PC-9 (cell line): ENCODE measurements around the gene ZFYVE9. TPM values are rescaled to one million over a fixed set of nuclear protein-coding genes. Genes with fewer than 3 reads are reported as not detected.

Experiments
- BruUV-seq: library from RNA; stranded (reverse); fragments of 400-500 nt; replicated peaks from 2 replicates; lab custom pipeline; 2021; lab: Mats Ljungman, UMichigan
- CTCF ChIA-PET: fragments of 300-600 bp; sonication (Branson Sonifier 250); formaldehyde crosslinking; loops from one replicate; lab custom pipeline; 2022; ENCODE audit warnings: antibody characterized with exemption; lab: Charles Lee
- POLR2A ChIA-PET: fragments of 300-600 bp; sonication (Branson Sonifier 250); formaldehyde crosslinking; loops from one replicate; lab custom pipeline; 2022; ENCODE audit warnings: antibody characterized with exemption; ENCODE audit not compliant: unreplicated experiment; lab: Charles Lee
- DNase-seq, 2 experiments: peaks; one replicate each; pipeline versions ENCODE4 v3.0.0 to v3.0.0-alpha.2; 2015 to 2022; ENCODE audit warnings: mixed read lengths in 1 of 2
- H2AFZ ChIP-seq: fragments of 200-600 bp; sonication (generic); 2 replicates; pipeline ENCODE4 v1.8.1; 2017; ENCODE audit warnings: antibody characterized with exemption
- H3F3A ChIP-seq: fragments of 200-600 bp; sonication (generic); 2 replicates; pipeline ENCODE4 v1.8.1; 2017; ENCODE audit warnings: antibody characterized with exemption, mild to moderate bottlenecking, low read depth; ENCODE audit not compliant: insufficient read depth
- H3K27ac ChIP-seq: fragments of 200-600 bp; sonication (generic); 2 replicates; pipeline ENCODE4 v1.6.1; 2016; ENCODE audit warnings: mixed run types
- H3K27me3 ChIP-seq: fragments of 200-600 bp; sonication (generic); 2 replicates; pipeline ENCODE4 v1.6.1; 2016; ENCODE audit warnings: low read depth, mixed run types; ENCODE audit not compliant: insufficient read depth
- H3K36me3 ChIP-seq: fragments of 200-600 bp; sonication (generic); 2 replicates; pipeline ENCODE4 v1.6.1; 2016; ENCODE audit warnings: low read depth, mixed run types
- H3K4me1 ChIP-seq: fragments of 200-600 bp; sonication (generic); replicated peaks from 2 replicates; pipeline ENCODE4 v1.6.1; 2016; ENCODE audit warnings: mixed run types; ENCODE audit not compliant: insufficient read depth
- H3K4me2 ChIP-seq: fragments of 200-600 bp; sonication (generic); 2 replicates; pipeline ENCODE4 v1.6.1; 2017; ENCODE audit warnings: mixed run types
- H3K4me3 ChIP-seq: fragments of 200-600 bp; sonication (generic); 2 replicates; pipeline ENCODE4 v1.6.1; 2016; ENCODE audit warnings: mixed run types
- H3K79me2 ChIP-seq: fragments of 200-600 bp; sonication (generic); 2 replicates; pipeline ENCODE4 v1.6.1; 2017; ENCODE audit warnings: low read depth, mixed run types
- H3K9me2 ChIP-seq: fragments of 200-600 bp; sonication (generic); 2 replicates; pipeline ENCODE4 v1.8.1; 2017; ENCODE audit warnings: mild to moderate bottlenecking; ENCODE audit not compliant: insufficient read depth
- H3K9me3 ChIP-seq: fragments of 200-600 bp; sonication (generic); 2 replicates; pipeline ENCODE4 v1.8.1; 2016; ENCODE audit warnings: low read depth; ENCODE audit not compliant: insufficient read depth
- H4K20me1 ChIP-seq: fragments of 200-600 bp; sonication (generic); 2 replicates; pipeline ENCODE4 v1.8.1; 2017; ENCODE audit not compliant: insufficient read depth
- EZH2 ChIP-seq: fragments of 200-600 bp; sonication (generic); IDR thresholded peaks from 2 replicates; pipeline ENCODE4 v1.8.0; 2017; ENCODE audit warnings: antibody characterized with exemption, low read depth
- intact Hi-C: fragments of 100-400 bp; cut with micrococcal nuclease; formaldehyde crosslinking; loops from one replicate; pipeline ENCODE4 v1.10.0; 2022; ENCODE audit not compliant: unreplicated experiment
- total RNA-seq: library from RNA; stranded (reverse); gene quantifications from 2 replicates; pipeline ENCODE4 v1.2.3, GENCODE V29; 2021
- TF ChIP-seq, protein P1 (sequence below): fragments of 200-600 bp; sonication (generic); conservative IDR thresholded peaks from 2 replicates; pipeline ENCODE4 v1.6.1; 2017; ENCODE audit warnings: mixed run types, antibody characterized with exemption, mild to moderate bottlenecking, moderate library complexity

The ZFYVE9 gene
- total RNA-seq, 1 experiment from 2014 or later: 20.7 TPM

DNA sequence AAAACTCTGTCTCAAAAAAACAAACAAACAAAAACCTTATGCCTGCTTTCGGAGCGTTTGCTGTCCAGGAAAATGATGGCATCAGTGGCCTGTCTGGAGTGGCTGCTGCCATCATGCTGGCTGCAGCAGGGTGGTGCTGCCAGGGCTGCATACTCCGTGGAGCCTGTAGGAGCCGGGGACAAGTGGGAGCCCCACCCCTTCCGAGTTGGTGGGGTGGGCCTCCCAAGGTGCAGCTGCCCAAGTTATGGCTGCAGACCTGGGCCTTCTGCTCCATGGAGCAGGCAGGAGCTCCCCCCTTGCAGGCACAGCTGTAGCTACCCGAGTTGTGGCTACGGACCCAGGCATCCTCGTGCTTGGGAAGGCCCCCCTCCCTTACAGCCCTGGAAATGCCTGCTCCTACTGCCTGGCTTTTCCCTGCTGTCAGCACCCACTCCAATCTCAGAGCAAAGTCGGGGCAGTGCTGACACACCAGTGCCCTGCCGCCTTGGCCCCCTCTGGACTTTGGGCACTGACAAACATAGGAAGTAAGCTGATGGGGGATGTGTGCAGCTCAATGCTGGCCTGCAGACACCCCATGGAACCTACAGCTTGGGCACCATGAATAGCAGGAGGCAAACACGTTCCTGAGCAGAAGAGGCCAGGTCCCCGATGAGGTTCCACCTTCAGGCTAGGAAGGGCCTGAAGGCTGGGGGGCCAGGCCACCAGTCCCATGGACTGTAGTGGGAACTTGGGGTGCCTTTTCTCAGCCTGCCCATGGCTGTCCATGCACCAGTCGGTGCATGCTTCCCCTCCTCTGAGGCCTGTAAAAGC is 163.7 kb downstream of the ZFYVE9 start:
- Histone ChIP-seq H3K9me3 (no peaks in the 10 kb centered on the region), H3K27me3 (no peaks in the 10 kb centered on the region), H3K27ac (no peak overlapping the region), H3K4me2 (no peak overlapping the region), H3F3A (no peaks in the 10 kb centered on the region), H3K36me3 (no peaks in the 10 kb centered on the region), H3K79me2 (no peaks in the 10 kb centered on the region), H2AFZ (no peak overlapping the region), H3K4me1 (no peaks in the 10 kb centered on the region), H4K20me1 (no peaks in the 10 kb centered on the region), H3K9me2 (no peaks in the 10 kb centered on the region), H3K4me3 (no peak overlapping the region)
- no peak for DNase-seq
- intact Hi-C loops: no loop called here
- BruUV-seq: no TSS peak
- ChIA-PET CTCF (no interaction called here), POLR2A (no interaction called here)
- TF ChIP-seq EZH2: no peak
- TF ChIP-seq, protein P1, sequence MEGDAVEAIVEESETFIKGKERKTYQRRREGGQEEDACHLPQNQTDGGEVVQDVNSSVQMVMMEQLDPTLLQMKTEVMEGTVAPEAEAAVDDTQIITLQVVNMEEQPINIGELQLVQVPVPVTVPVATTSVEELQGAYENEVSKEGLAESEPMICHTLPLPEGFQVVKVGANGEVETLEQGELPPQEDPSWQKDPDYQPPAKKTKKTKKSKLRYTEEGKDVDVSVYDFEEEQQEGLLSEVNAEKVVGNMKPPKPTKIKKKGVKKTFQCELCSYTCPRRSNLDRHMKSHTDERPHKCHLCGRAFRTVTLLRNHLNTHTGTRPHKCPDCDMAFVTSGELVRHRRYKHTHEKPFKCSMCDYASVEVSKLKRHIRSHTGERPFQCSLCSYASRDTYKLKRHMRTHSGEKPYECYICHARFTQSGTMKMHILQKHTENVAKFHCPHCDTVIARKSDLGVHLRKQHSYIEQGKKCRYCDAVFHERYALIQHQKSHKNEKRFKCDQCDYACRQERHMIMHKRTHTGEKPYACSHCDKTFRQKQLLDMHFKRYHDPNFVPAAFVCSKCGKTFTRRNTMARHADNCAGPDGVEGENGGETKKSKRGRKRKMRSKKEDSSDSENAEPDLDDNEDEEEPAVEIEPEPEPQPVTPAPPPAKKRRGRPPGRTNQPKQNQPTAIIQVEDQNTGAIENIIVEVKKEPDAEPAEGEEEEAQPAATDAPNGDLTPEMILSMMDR: no peak

DNA sequence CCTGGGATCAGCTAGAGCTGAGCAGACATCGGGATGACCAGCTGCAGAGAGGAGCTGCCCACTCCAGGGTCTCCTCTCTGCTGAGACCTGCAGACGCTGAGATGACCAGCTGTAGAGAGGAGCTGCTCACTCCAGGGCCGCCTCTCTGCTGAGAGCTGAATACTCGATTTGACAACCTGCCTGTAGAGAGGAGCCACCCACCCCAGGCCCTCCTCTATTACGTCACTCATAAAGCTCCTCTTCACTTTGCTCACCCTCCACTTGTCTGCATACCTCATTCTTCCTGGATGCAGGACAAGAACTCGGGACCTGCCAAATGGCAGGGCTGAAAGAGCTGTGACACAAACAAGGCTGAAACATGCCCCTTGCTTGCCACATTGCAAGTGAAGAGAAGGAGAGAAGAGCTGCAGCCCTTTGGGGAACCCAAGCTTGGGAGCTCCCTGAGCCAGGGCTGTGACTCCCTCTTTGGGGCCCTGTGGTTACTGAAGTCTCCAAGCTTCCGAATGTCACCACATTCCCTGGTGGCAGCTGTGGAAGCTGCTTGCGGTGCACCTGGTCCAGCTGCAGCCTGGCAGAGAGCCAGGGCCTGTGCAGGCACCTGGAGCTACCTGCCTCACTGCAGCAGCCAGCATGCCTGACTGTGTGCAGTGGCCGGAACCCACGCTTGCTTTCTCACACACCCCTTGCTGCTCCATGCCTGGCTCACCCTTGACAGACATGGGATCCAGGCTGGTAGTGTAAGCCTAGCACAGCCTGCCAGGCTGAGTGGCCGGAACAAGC is 164.5 kb downstream of the ZFYVE9 start:
- no peaks in the 10 kb centered on the region for H3K27me3 ChIP-seq
- H3K9me2 ChIP-seq: no peaks in the 10 kb centered on the region
- no peaks in the 10 kb centered on the region for H3K36me3 ChIP-seq
- no peaks in the 10 kb centered on the region for H4K20me1 ChIP-seq
- ChIA-PET CTCF (no interaction called here), POLR2A (no interaction called here)
- no peaks in the 10 kb centered on the region for H3K9me3 ChIP-seq
- H3K27ac ChIP-seq: no peak overlapping the region
- intact Hi-C loops: no loop called here
- H3K4me1 ChIP-seq: no peaks in the 10 kb centered on the region
- no peak for DNase-seq
- H2AFZ ChIP-seq: no peak overlapping the region
- H3K79me2 ChIP-seq: no peaks in the 10 kb centered on the region
- H3K4me3 ChIP-seq: no peak overlapping the region
- H3F3A ChIP-seq: no peaks in the 10 kb centered on the region
- no peak for TF ChIP-seq EZH2
- TF ChIP-seq, protein P1: no peak
- H3K4me2 ChIP-seq: no peak overlapping the region
- BruUV-seq: no TSS peak

DNA sequence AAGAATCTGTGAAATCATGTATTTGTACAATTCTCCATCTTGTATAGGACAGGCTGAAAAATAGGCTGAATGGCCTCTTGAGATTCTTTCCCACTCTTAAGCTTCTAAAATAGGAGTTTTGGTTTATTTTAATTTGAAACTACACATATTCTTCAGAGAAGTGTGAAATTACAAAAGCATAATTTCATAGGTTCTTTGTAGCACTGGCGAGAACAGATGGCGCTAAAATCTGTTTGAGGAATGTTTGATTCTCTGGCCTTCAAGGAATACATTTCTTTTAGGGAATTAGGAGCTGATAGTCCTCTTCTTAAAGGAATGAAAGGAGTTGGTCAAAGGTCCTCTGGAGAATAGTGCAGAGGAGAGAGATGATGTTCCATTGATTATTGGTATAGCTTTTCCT is 179.2 kb downstream of the ZFYVE9 start:
- H3F3A ChIP-seq: no peaks in the 10 kb centered on the region
- no peak overlapping the region for H3K4me2 ChIP-seq
- H4K20me1 ChIP-seq: no peaks in the 10 kb centered on the region
- H3K27ac ChIP-seq: no peak overlapping the region
- no peaks in the 10 kb centered on the region for H3K4me1 ChIP-seq
- TF ChIP-seq, protein P1: no peak
- TF ChIP-seq EZH2: no peak
- intact Hi-C loops: no loop called here
- POLR2A ChIA-PET: no interaction called here
- no peaks in the 10 kb centered on the region for H3K27me3 ChIP-seq
- no peak overlapping the region for H2AFZ ChIP-seq
- no peak overlapping the region for H3K4me3 ChIP-seq
- H3K79me2 ChIP-seq: no peaks in the 10 kb centered on the region
- no peaks in the 10 kb centered on the region for H3K36me3 ChIP-seq
- H3K9me3 ChIP-seq: no peaks in the 10 kb centered on the region
- no peaks in the 10 kb centered on the region for H3K9me2 ChIP-seq
- no peak for DNase-seq
- BruUV-seq: no TSS peak
- CTCF ChIA-PET: no interaction called here
